Stimulated activated CD4-positive, alpha-beta T cell treated with anti-CD3 and anti-CD28 coated beads, Interleukin-12 subunit alpha, Interleukin-12 subunit beta, amount 100 ng/mL, for 24 hours (primary cell): Measurements from ENCODE around the gene PPM1H.
"Not testable (repeated sequence)": the region's sequence is repeated elsewhere in the genome, so short reads cannot be mapped to it uniquely, and the experiment has no call there.

Experiments
- DNase-seq, 2 experiments: peaks; one replicate each; pipeline ENCODE4 v3.0.0-alpha.2; 2020; ENCODE audit warnings: low read depth in 2 of 2

PPM1H gene

GRCh38 chr12:62737188-62737587, 197.8 kb downstream of the PPM1H start:
- no peak for DNase-seq

- DNase-seq: no peak
Observed at GRCh38 chr12:62736596-62736995, 198.4 kb downstream of the PPM1H start.

- DNase-seq: no peak
Observed at GRCh38 chr12:62732861-62733427, 202.0 kb downstream of the PPM1H start.

GRCh38 chr12:62731055-62731820, 203.7 kb downstream of the PPM1H start:
- no peak for DNase-seq

- no peak for DNase-seq
Observed at GRCh38 chr12:62730649-62731048, 204.3 kb downstream of the PPM1H start.

DNA sequence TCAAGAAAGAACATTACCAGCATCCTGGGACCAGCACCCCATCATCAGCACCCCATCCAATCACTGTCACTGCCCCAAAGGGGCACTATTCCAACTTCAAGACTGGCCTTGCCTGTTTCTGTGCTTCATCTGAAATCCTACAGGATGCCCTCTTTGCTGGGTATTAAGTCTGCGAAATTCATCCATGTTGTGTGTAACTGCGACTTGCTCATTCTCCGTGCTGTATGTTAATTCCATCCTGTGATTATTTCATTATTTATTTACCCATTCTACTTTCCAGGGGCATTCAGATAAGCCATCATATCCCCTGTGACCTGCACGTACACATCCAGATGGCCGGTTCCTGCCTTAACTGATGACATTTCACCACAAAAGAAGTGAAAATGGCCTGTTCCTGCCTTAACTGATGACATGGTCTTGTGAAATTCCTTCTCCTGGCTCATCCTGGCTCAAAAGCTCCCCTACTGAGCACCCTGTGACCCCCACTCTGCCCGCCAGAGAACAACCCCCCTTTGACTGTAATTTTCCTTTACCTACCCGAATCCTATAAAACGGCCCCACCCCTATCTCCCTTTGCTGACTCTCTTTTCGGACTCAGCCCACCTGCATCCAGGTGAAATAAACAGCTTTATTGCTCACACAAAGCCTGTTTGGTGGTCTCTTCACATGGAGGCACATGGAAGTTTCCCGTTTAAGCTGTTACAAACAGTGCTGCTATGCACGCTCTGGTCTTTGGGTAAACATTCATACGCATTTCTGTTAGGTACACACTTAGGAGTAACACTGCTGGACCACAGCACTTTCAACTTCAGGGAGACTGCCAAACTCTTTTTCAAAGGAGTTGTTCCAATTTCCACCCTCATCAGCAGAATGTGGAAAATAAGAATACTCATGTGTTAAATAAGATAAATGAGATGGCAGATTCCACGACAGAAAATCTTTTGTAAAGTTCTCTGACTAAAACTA, 205.1 kb downstream of the PPM1H start:
- not testable (repeated sequence) for DNase-seq

GRCh38 chr12:62728741-62729140, 206.2 kb downstream of the PPM1H start:
- no peak for DNase-seq

- DNase-seq: no peak
Observed at GRCh38 chr12:62726471-62726980, 208.4 kb downstream of the PPM1H start.

- no peak for DNase-seq
Observed at GRCh38 chr12:62725781-62726180, 209.2 kb downstream of the PPM1H start.

- no peak for DNase-seq
Observed at GRCh38 chr12:62724947-62725451, 210.0 kb downstream of the PPM1H start.

DNA sequence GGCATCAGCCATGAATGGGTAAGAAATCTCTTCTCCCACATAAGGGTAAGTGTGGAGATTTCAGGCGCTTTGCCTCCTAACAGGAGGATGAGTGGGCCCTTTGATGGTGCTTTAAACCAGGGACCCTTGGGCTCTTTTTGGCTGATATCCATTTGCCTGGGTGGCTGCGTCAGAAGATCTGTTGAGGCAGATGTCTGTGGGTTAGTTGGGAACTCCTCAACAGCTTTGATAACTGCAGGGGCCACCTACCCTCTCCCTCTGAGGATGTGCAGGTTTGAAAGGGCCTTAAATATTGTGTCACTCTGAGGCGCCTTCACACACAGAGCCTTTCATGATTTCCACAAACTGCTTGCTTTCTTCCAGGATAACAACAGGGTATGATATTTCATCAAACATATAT, 210.7 kb downstream of the PPM1H start:
- DNase-seq: no peak

GRCh38 chr12:62722971-62723680, 211.8 kb downstream of the PPM1H start:
- DNase-seq: no peak

GRCh38 chr12:62720661-62721330, 214.2 kb downstream of the PPM1H start:
- no peak for DNase-seq

DNA sequence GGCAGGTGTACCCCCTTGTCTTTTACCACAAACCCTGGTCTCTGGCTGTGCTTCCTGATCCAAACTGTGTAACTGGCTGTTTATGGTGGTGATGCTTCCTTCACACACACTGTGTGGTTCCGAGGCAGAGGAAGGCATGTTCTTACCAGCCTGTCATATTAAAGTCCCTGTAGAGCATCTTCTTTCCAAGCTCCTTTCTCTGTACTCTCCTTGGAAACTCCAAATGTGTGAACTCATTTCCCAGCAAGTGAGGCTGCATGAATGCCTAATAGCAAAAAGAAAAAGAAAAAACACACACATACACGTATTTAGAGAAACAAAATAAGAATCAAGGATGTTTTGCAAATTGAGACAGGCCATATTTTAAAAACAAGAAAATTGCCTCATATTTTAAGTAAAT, 214.9 kb downstream of the PPM1H start:
- no peak for DNase-seq

DNA sequence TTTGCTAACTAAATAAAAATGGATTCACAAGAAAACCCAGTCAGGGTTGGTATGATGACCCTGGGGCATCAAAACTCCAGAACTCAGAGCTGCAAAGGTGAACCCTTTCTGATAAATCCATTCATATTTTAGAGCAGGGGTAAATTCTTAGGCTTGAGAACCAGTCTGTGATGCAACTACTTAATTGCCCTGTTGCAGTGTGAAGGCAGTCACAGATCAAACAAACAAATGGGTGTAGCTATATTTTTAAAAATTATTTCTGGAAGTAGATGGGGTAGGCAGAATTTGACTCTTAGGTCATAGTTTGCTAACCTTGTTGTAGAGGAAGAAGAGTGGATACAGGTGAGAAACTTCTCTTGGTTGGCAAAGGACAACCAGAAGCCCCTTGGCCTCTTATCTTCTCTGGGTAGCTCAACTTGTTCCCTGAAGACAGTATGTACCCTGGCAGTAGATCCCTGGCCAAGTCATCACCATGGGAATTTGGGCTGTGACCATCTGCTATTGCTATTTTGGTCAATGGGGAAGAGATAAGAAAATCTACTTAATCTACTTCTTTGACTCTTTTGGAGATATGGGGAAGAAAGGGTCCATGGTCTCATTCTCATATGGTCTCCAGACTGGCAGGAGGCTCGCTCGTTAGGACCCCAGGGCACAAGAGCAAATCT, 216.1 kb downstream of the PPM1H start:
- DNase-seq: no peak

DNA sequence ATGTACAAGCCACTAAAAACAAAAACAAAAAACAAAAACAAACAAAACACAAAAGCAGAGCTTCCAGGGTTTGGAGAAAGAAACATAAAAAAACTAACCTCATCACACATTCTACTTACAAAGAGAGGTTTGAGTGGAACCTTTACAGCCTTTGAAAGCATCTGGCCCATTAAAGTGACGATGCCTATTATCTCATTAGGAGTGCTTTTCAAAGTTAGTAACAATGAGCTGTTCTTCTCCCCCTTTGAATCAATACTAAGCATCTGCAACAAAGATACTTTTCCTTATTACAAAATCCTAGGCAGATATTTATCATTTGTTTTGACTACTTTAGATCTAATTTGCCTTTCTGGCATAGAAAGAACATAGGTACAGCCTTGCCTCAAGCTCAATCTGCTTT, 217.3 kb downstream of the PPM1H start:
- no peak for DNase-seq

DNA sequence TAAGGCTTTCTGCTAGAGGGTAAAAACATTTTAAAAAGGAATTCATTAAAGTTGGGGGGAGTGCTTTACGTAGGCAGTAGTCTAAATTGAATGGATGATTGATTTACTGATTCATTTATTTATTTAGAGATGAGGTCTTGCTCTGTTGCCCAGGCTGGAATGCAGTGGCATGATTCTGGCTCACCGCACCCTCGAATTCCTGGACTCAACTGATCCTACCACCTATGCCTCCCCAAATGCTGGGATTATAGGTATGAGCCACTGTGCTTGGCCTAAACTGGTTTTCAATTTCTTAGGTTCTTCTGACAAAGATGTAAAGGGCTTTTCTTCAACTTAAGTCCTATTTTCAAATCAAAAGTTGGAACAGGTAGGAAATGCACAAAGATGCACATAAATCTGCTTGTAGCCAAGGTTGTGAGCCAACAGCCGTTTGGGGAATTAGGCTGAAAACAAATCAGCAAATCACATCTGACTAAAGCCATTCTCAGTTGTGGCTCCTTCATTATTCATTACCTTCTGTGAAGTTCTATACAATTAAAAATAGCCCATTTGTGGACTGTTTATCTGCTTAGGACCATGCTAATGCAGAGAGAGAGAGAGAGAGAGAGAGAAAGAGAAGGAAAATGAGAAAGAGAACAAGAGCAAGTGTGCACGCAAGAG, 218.0 kb downstream of the PPM1H start:
- DNase-seq: no peak

DNA sequence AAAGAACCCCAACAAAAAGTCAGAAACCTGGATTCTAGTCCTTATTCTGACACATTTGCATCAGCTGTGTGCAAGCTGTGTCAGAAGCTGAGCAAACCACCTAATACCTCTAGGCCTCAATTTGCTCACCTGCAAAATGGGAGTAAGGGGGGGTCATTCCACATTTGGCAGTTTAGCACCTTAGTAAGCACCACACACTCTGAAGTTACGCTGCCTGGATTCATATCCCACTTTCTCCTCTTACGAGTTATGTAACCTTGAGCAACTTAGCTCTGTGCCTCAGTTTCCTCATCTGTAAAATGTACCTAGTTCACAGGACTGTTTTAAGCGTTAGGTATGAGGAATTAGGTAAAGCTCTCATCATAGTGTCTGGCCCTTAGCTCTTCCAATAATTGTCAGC, 218.9 kb downstream of the PPM1H start:
- no peak for DNase-seq

DNA sequence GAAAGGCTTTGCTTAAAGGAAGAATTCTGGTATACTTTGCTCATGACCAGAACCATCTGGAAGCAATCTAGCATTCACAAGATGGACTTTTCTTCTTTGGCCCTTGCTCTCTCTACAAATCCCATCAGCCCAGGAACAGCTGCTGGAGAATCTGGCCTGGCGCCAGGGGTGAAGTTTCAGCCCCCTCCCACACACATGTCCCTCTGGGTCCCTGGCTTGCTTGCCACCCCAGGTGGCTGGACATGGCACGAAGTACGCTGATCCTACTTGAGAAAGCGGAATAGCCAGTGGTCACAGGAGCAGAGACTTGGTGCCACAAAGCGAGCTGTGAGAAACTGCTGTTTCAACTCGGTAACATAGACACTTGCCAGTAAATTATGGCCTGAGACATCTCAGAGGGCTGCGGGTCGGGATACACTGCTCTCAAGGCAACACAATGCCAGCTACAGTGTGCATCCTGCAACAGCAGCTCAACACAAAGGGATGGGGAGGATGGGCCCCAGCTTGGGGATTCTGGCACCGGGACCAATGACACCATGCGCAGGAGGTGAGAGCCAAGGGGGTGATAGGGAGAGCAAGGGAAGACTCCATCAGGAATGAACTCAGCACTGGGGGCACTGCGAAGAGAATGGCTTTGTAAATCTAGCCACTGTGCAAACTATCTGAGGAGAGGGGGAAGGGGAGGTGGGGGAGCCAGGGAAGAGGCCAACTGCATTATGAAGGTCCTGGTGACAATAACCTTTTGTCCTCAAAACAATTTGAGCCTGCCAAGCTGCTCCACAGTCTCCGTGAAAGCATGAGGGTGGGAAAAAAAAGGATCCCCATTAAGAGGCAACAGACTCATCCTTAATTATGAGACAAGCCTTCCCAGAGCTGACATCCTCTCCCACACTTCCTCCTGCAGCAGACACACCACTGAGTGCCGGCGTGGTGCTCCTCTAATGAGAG, 219.9 kb downstream of the PPM1H start:
- DNase-seq: no peak
